ENCODE data around the gene PRPF39. TPM values are rescaled to one million over a fixed set of nuclear protein-coding genes. Genes with fewer than 3 reads are reported as not detected.
A peak's percentile ranks its signal among the peaks of the same experiment; 100 is the strongest.
"Not testable (repeated sequence)": the region's sequence is repeated elsewhere in the genome, so short reads cannot be mapped to it uniquely, and the experiment has no call there.

Gene PRPF39
- total and polyA plus RNA-seq, 2 of the 13 experiments (the other 11 are each of a cell fraction or from before 2014, with no cell fraction given) = 44.2 to 65.0 TPM

- peak; percentile 79 for TF ChIP-seq ZMYM4 (CRISPR knock-in tag; IDR thresholded peaks at IDR 0.05)
- TF ChIP-seq POGZ (CRISPR knock-in tag; IDR thresholded peaks at IDR 0.05) = peak; percentile 76
- TF ChIP-seq SETDB1 (CRISPR knock-in tag; IDR thresholded peaks at IDR 0.05; ENCODE audit: borderline replicate concordance) = 0 out of 2 replicates have a peak, but pooled peaks have one; percentile 17
- 0 out of 2 replicates have a peak, but pooled peaks have one; percentile 17 for TF ChIP-seq DRAP1 (CRISPR knock-in tag; IDR thresholded peaks at IDR 0.05)
- TF ChIP-seq SP5 (CRISPR knock-in tag; IDR thresholded peaks at IDR 0.05; ENCODE audit: borderline replicate concordance, low read depth) = peak; percentile 25; the same call in 1 of the 2 replicates
- peak; percentile 76 for TF ChIP-seq NFYC (CRISPR knock-in tag; IDR thresholded peaks at IDR 0.05)
- TF ChIP-seq NFYB (CRISPR knock-in tag; IDR thresholded peaks at IDR 0.05) = peak; percentile 81
- H3K27me3 ChIP-seq (ENCODE audit: control insufficient read depth in 1 of 2, insufficient read depth in 2 of 2, low read length in 2 of 2); ATAC-seq; BruUV-seq (replicated peaks); H3K9ac ChIP-seq (ENCODE audit: insufficient read depth, low read depth, low read length); H3K27ac ChIP-seq (ENCODE audit: extremely low read length, insufficient read depth, low read length); in situ Hi-C loops (cut with HindIII; ENCODE audit: extremely low pct_ligation_motif_present, low pct_unique_long_range_greater_than_20kb); H3K4me2 ChIP-seq (ENCODE audit: low read depth, low read length); FAIRE-seq; intact Hi-C loops (cut with micrococcal nuclease; ENCODE audit: unreplicated experiment); H3K4me3 ChIP-seq (replicated peaks in 1 of 3; ENCODE audit: insufficient read depth in 1 of 3, low read depth in 2 of 3, low read length in 3 of 3); H3K9me3 ChIP-seq (ENCODE audit: low read length); POLR2A ChIA-PET; CTCF ChIA-PET (ENCODE audit: low intra/inter-chr PET ratio, low total read pairs); H3K36me3 ChIP-seq (replicated peaks in 1 of 2; ENCODE audit: control insufficient read depth in 1 of 2, insufficient read depth in 2 of 2, low read length in 2 of 2); H2AFZ ChIP-seq (ENCODE audit: low read length); TF ChIP-seq SOX6 (IDR thresholded peaks at IDR 0.05): not testable (repeated sequence)
- TF ChIP-seq SOX6 (CRISPR knock-in tag; IDR thresholded peaks at IDR 0.05) = 0 out of 2 replicates have a peak, but pooled peaks have one; percentile 24
- TF ChIP-seq HOMEZ (CRISPR knock-in tag; IDR thresholded peaks at IDR 0.05; ENCODE audit: low read depth) = peak; percentile 36; the same call in 1 of the 2 replicates
- TF ChIP-seq POLR2A (IDR thresholded peaks at IDR 0.05; ENCODE audit: insufficient read depth in 1 of 2, low read depth in 2 of 2, low read length in 2 of 2) = peak; percentile 34 to 39; a peak in 1 of 4 replicates
- peak; percentile 44 for DNase-seq (ENCODE audit: low spot score)
- WGBS (ENCODE audit: low lambda C conversion rate) = 82% methylated on average over 2 of the region's 3 CpGs
- H3K4me1 ChIP-seq (ENCODE audit: insufficient read depth, low read length) = peaks cover 33% of the 10 kb centered on the region
- H3K79me2 ChIP-seq (ENCODE audit: insufficient read depth, low read length) = peaks cover 21% of the 10 kb centered on the region
- peaks cover 12% of the 10 kb centered on the region for H4K20me1 ChIP-seq (ENCODE audit: insufficient read depth, low read length)
Measured at GRCh38 chr14:45081096-45081495, 2.8 kb upstream of the PRPF39 start.

Data from HepG2 (cell line).